Endothelial cell of hepatic sinusoid (primary cell): ENCODE results near the gene ZBTB39.

Source experiments
- in situ Hi-C: cut with HindIII; loops from 2 replicates; pipeline ENCODE4 v1.10.0; 2017; ENCODE audit warnings: low sequenced_read_pairs

Gene ZBTB39

DNA sequence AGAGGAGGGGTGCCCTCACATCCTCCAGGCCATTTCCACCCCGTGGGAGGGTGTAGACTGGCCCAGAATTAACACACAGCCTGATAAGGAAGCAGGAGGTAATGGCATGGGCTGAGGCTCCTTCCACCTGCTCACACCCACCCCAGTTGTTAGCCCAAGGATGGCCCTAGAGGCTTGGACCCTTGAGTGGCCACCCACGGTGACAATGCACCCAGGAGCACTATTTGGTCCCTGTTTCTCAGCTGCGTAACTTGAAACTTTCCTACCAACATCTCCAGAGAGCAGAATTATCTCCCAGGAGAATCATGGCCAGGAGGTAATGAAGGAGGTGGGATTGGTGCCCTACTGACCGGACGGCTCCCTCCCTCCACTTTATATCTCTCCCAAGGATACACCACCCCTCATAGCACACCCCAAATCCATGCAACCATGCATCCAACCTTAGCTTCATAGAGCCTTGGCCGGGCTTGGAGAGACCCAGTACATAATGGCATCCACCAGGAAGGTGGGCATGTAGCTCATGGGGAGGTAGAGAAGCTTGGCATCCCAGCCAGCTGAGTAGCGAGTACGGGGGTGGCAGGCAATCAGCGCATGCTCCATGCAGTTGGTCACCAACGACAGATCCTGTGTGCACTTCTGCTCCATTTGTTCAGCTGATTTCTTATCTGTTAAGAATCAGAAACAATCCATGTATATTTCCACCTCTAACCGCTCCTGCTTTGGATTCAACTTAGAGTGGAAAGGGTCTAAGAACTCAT lies 54.6 kb downstream of the ZBTB39 start:
- in situ Hi-C loops: no loop called here

DNA sequence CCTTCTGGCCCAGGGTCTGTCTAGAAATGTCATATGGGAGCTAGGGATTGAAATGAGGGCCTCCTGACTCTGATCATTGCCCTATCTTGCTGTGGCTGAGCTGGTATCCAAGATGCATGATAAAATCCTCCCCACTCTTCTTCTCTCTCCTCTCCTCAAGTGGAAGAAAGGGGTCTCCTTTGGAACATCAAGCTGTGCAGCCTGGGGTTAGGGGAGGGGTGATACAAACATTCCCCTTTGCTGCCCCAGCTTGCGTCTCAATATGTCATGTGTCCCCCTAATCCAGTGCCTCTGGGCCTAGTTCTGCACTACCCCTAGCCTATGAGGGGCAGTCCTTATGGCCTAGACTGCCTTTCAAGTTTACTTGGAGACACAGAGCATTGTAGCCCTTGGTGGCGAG lies 57.5 kb downstream of the ZBTB39 start:
- in situ Hi-C loops: no loop called here
